Activated naive CD8-positive, alpha-beta T cell (primary cell): ENCODE data around the gene CACTIN.
"Not testable (repeated sequence)": the region's sequence is repeated elsewhere in the genome, so short reads cannot be mapped to it uniquely, and the experiment has no call there.

Experiments used
- H3K27ac Mint-ChIP-seq: one replicate; pipeline ENCODE4 v1.8.0; 2021; ENCODE audit warnings: mixed read lengths
- H3K27me3 Mint-ChIP-seq: one replicate; pipeline ENCODE4 v1.8.0; 2021; ENCODE audit warnings: mixed read lengths
- H3K36me3 Mint-ChIP-seq: one replicate; pipeline ENCODE4 v1.8.0; 2021; ENCODE audit warnings: mixed read lengths
- H3K4me1 Mint-ChIP-seq: one replicate; pipeline ENCODE4 v1.8.0; 2021; ENCODE audit warnings: low read depth, mixed read lengths
- H3K4me3 Mint-ChIP-seq: one replicate; pipeline ENCODE4 v1.8.0; 2021; ENCODE audit warnings: mild to moderate bottlenecking, mixed read lengths
- H3K9me3 Mint-ChIP-seq: one replicate; pipeline ENCODE4 v1.8.0; 2021; ENCODE audit warnings: low read depth, mixed read lengths

Gene CACTIN

GRCh38 chr19:3656073-3656746, 29.6 kb upstream of the CACTIN start:
- H3K36me3 Mint-ChIP-seq, result no peaks in the 10 kb centered on the region
- H3K27me3 Mint-ChIP-seq, result no peaks in the 10 kb centered on the region
- no peak overlapping the region for H3K27ac Mint-ChIP-seq
- no peaks in the 10 kb centered on the region for H3K4me1 Mint-ChIP-seq
- no peak overlapping the region for H3K4me3 Mint-ChIP-seq
- no peaks in the 10 kb centered on the region for H3K9me3 Mint-ChIP-seq

DNA sequence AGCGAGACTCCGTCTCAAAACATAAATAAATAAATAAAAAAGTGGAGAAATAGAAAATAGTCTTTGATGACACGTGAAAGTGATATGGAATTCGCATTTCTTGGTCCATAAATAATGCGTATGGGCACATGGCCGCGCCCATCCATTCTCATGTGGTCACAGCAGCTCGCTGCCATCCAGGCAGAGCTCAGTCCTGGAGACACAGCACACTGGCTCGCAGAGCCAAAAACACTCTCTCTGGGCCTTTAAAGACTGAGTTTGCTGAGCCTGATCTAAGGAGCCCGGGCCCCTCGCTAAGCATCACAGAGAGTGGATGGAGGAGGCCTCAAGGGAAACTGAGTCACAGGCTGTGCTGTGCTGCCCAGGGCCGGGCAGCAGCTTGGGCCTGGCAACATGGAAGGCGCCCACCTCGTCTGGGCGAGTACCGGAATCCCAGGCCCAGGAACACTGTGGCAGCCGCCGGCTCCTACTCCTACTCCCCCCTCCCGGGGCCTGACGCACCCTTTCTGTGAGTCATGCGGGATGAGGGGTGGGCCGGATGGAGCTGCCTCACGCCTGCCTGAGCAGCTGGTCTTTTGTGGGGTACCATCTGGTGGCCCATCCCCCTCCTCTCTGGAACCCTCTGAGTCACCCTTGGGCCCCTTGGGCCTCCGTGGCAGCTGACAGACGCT, 28.9 kb upstream of the CACTIN start:
- Mint-ChIP-seq H3K4me1 (no peaks in the 10 kb centered on the region), H3K27ac (no peak overlapping the region), H3K4me3 (no peak overlapping the region), H3K9me3 (no peaks in the 10 kb centered on the region), H3K27me3 (no peaks in the 10 kb centered on the region), H3K36me3 (no peaks in the 10 kb centered on the region)

- Mint-ChIP-seq H3K27ac (no peak overlapping the region), H3K36me3 (no peaks in the 10 kb centered on the region), H3K27me3 (no peaks in the 10 kb centered on the region), H3K4me1 (no peaks in the 10 kb centered on the region), H3K4me3 (no peak overlapping the region), H3K9me3 (no peaks in the 10 kb centered on the region)
These were observed 27.4 kb upstream of the CACTIN start for GRCh38 chr19:3653865-3654513.

DNA sequence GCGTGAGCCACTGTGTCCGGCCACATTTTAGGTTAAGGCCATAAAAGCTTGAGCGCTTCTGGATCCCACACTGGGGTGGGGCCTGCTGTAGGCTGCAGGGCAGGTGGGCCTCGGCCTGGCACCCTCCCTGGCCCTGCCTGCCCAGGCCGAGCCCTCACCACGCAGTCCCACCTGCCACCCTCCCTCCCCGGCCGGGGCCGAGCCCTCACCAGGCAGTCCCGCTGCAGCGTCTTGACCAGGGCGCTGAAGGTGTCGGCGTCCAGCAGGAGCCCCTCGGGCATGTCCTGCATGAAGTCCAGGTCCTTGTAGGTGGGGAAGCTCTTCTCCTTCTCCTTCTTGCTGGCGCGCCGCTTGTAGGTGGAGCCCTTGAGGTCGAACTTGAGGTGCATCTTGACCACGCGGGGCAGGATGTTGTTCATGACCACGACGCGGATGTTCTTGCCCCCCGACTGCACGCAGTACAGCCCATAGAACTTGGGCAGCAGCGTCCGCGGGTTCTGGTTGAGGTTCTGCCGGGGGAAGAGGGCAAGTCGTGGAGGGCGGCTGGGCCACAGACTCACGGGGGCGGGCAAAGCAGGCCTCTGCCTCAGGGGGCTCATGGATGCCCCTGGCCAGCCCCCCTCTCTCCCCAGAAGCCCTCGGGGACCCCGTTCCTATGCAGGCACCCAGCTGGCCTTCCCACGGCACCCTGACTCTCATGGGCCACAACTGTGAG, 26.6 kb upstream of the CACTIN start:
- no peak overlapping the region for H3K4me3 Mint-ChIP-seq
- no peaks in the 10 kb centered on the region for H3K36me3 Mint-ChIP-seq
- H3K27me3 Mint-ChIP-seq, result no peaks in the 10 kb centered on the region
- no peaks in the 10 kb centered on the region for H3K4me1 Mint-ChIP-seq
- no peaks in the 10 kb centered on the region for H3K9me3 Mint-ChIP-seq
- no peak overlapping the region for H3K27ac Mint-ChIP-seq

DNA sequence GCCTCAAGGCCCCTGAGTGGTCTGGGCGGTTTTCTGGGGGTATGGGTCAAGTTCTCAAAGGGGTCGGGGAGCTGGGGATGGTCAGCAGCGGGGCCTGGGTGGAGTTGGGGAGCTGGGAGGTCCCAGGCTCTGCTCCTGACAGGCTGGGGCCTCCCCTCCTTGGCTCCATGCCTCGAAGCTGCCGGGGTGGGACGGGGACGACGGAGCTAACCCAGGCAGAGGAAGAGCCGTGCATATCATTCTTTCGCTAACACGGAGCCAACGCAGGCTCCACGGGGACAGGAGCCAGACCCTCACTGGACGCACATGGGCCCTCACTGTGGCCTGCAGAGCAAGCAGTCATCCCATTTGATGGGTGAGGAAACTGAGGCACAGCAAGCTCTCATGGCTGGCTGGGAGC, 25.8 kb upstream of the CACTIN start:
- no peaks in the 10 kb centered on the region for H3K27me3 Mint-ChIP-seq
- H3K9me3 Mint-ChIP-seq, result no peaks in the 10 kb centered on the region
- H3K27ac Mint-ChIP-seq, result no peak overlapping the region
- H3K4me1 Mint-ChIP-seq, result no peaks in the 10 kb centered on the region
- no peaks in the 10 kb centered on the region for H3K36me3 Mint-ChIP-seq
- no peak overlapping the region for H3K4me3 Mint-ChIP-seq

GRCh38 chr19:3651684-3652083, 25.1 kb upstream of the CACTIN start:
- Mint-ChIP-seq H3K4me1 (no peaks in the 10 kb centered on the region), H3K36me3 (no peaks in the 10 kb centered on the region), H3K4me3 (no peak overlapping the region), H3K27ac (no peak overlapping the region), H3K27me3 (no peaks in the 10 kb centered on the region), H3K9me3 (no peaks in the 10 kb centered on the region)

DNA sequence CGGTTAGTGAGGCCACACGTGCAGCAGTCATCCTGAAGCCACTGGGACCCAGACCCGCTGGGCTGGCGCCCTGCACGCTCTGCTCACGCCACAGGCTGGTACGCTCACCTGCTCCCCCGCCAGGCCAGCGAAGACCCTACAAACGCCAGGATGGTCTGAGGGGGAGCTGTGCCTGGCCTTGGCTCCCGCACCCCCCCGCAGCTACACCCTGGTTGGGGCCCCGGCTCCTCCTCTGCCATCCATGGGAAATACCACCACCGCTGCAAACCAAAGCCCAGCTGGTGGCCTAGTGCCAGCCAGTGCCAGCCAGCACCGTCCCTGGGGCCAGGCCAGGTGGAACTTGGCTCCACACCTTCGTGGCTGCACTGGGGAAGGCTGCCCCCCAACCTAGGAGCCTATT, 23.3 kb upstream of the CACTIN start:
- no peak overlapping the region for H3K27ac Mint-ChIP-seq
- H3K36me3 Mint-ChIP-seq, result no peaks in the 10 kb centered on the region
- no peaks in the 10 kb centered on the region for H3K4me1 Mint-ChIP-seq
- no peaks in the 10 kb centered on the region for H3K27me3 Mint-ChIP-seq
- no peaks in the 10 kb centered on the region for H3K9me3 Mint-ChIP-seq
- H3K4me3 Mint-ChIP-seq, result no peak overlapping the region

- Mint-ChIP-seq H3K4me1 (no peaks in the 10 kb centered on the region), H3K27ac (no peak overlapping the region), H3K9me3 (no peaks in the 10 kb centered on the region), H3K36me3 (no peaks in the 10 kb centered on the region), H3K27me3 (no peaks in the 10 kb centered on the region), H3K4me3 (no peak overlapping the region)
These were observed 21.7 kb upstream of the CACTIN start for GRCh38 chr19:3648037-3648905.

DNA sequence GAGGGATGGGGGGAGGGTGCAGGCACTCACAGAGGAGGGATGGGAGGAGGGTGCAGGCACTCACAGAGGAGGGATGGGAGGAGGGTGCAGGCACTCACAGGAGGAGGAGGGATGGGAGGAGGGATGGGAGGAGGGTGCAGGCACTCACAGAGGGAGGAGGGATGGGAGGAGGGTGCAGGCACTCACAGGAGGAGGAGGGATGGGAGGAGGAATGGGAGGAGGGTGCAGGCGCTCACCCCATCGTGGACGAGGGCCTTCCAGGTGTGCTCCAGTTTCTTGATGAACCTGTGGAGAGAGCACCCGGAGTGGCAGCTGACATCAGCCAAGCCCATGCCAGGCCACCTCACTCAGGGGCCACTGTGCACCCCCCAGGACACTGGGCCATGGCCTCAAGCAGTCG, 20.5 kb upstream of the CACTIN start:
- not testable (repeated sequence) for H3K27me3 Mint-ChIP-seq, H3K9me3 Mint-ChIP-seq, H3K4me3 Mint-ChIP-seq, H3K4me1 Mint-ChIP-seq, H3K27ac Mint-ChIP-seq, H3K36me3 Mint-ChIP-seq

- Mint-ChIP-seq H3K9me3 (no peaks in the 10 kb centered on the region), H3K27ac (no peak overlapping the region), H3K27me3 (no peaks in the 10 kb centered on the region), H3K4me3 (no peak overlapping the region), H3K36me3 (no peaks in the 10 kb centered on the region), H3K4me1 (no peaks in the 10 kb centered on the region)
These were observed 19.9 kb upstream of the CACTIN start for GRCh38 chr19:3646336-3647092.

- no peaks in the 10 kb centered on the region for H3K4me1 Mint-ChIP-seq
- H3K36me3 Mint-ChIP-seq, result no peaks in the 10 kb centered on the region
- H3K9me3 Mint-ChIP-seq, result no peaks in the 10 kb centered on the region
- H3K27ac Mint-ChIP-seq, result no peak overlapping the region
- H3K4me3 Mint-ChIP-seq, result no peak overlapping the region
- H3K27me3 Mint-ChIP-seq, result no peaks in the 10 kb centered on the region
These were observed 19.1 kb upstream of the CACTIN start for GRCh38 chr19:3645726-3646125.

DNA sequence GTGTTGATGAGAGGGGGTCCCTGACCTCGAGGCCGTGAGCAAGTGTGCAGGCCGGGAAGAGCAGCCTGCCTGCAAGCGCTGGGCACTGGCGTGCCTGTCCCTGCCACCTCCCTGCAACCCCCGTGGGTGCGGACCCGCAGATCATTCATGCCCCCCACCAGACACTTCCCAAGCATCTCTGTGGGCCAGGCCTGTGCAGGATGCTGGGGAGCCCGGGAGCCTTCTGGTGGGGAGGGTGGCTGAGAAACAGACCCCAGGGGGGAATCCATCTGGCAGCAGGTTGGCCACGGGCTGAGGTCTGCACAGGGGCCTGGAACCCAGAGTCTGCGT, 18.4 kb upstream of the CACTIN start:
- H3K9me3 Mint-ChIP-seq, result no peaks in the 10 kb centered on the region

GRCh38 chr19:3644351-3645066, 17.9 kb upstream of the CACTIN start:
- no peaks in the 10 kb centered on the region for H3K9me3 Mint-ChIP-seq
- H3K27me3 Mint-ChIP-seq, result no peaks in the 10 kb centered on the region
- H3K4me1 Mint-ChIP-seq, result no peaks in the 10 kb centered on the region
- H3K4me3 Mint-ChIP-seq, result no peak overlapping the region
- no peak overlapping the region for H3K27ac Mint-ChIP-seq
- H3K36me3 Mint-ChIP-seq, result no peaks in the 10 kb centered on the region

More for the DNA sequence above, 18.4 kb upstream of the CACTIN start:
- H3K36me3 Mint-ChIP-seq, result no peaks in the 10 kb centered on the region
- H3K27me3 Mint-ChIP-seq, result no peaks in the 10 kb centered on the region
- no peaks in the 10 kb centered on the region for H3K4me1 Mint-ChIP-seq
- H3K4me3 Mint-ChIP-seq, result no peak overlapping the region
- H3K27ac Mint-ChIP-seq, result no peak overlapping the region
